A549 (cell line): ENCODE measurements around the gene PUS1. TPM values are rescaled to one million over a fixed set of nuclear protein-coding genes. Genes with fewer than 3 reads are reported as not detected.

Source experiments
- ATAC-seq, 2 experiments: fragments of 200-7000 bp in 1 of 2; fragments of >200 bp in 1 of 2; cut with Nextera tagmentation in 1 of 2; cut with Tn5 transposase in 1 of 2; 3 replicates each; pipeline versions ENCODE4 v1.8.0 to v1.9.1; 2018 to 2020; ENCODE audit warnings: mild to moderate bottlenecking in 1 of 2, moderate library complexity in 1 of 2
- CTCF ChIA-PET: fragments of 300-600 bp; sonication (Branson Sonifier 250); formaldehyde crosslinking; extraction: SDS; loops from one replicate; lab custom pipeline; 2021; ENCODE audit warnings: antibody characterized with exemption, inconsistent platforms; lab: Yijun Ruan, JAX
- POLR2A ChIA-PET: fragments of 350-600 bp; formaldehyde crosslinking; extraction: SDS; loops from one replicate; lab custom pipeline; 2021; ENCODE audit warnings: antibody characterized with exemption, inconsistent platforms; lab: Yijun Ruan, JAX
- DNase-seq, 2 experiments: peaks; one replicate each; pipeline versions ENCODE4 v3.0.0 to v3.0.0-alpha.2; 2011 to 2016; ENCODE audit warnings: low read depth in 1 of 2, low spot score in 1 of 2
- FAIRE-seq: peaks from 2 replicates; lab custom pipeline; 2011; peaks lifted over from hg19 to GRCh38; lab: Jason Lieb, UNC
- H3K27ac ChIP-seq, 2 experiments: fragments of >200 bp; sonication (Bioruptor Twin); formaldehyde crosslinking; 3 replicates each; pipeline ENCODE4 v1.5.1; 2016 to 2017
- H3K4me1 ChIP-seq: fragments of >200 bp; sonication (Bioruptor Twin); formaldehyde crosslinking; 3 replicates; pipeline ENCODE4 v1.6.1; 2016
- H3K4me2 ChIP-seq: fragments of >200 bp; sonication (Bioruptor Twin); formaldehyde crosslinking; 3 replicates; pipeline ENCODE4 v1.6.1; 2016
- H3K4me3 ChIP-seq: fragments of >200 bp; sonication (Bioruptor Twin); formaldehyde crosslinking; 3 replicates; pipeline ENCODE4 v1.5.1; 2016
- H3K9me3 ChIP-seq: fragments of >200 bp; sonication (Bioruptor Twin); formaldehyde crosslinking; 3 replicates; pipeline ENCODE4 v1.6.1; 2016
- BHLHE40 ChIP-seq: IDR thresholded peaks from 2 replicates; pipeline ENCODE4 v1.6.1; 2012; ENCODE audit warnings: low read depth, low read length, inconsistent platforms
- CBX8 ChIP-seq: fragments of 200-600 bp; sonication (generic); IDR thresholded peaks from 2 replicates; pipeline ENCODE4 v1.6.1; 2016
- CEBPB ChIP-seq, 2 experiments: fragments of >200 bp in 1 of 2; sonication (Bioruptor Twin) in 1 of 2; formaldehyde crosslinking in 1 of 2; IDR thresholded peaks; 2 replicates each; pipeline ENCODE4 v1.6.1; 2012 to 2016
- CHD4 ChIP-seq: fragments of 200-600 bp; sonication (generic); IDR thresholded peaks from 2 replicates; pipeline ENCODE4 v1.6.1; 2016; ENCODE audit warnings: antibody characterized with exemption, mild to moderate bottlenecking, borderline replicate concordance
- CTCF ChIP-seq: fragments of >200 bp; sonication (Bioruptor Twin); formaldehyde crosslinking; IDR thresholded peaks from 3 replicates; pipeline ENCODE4 v1.5.1; 2016
- EHMT2 ChIP-seq: fragments of 200-600 bp; sonication (generic); IDR thresholded peaks from 2 replicates; pipeline ENCODE4 v1.6.1; 2016; ENCODE audit warnings: antibody characterized with exemption, low read depth, mild to moderate bottlenecking, moderate library complexity
- ESRRA ChIP-seq: fragments of 150-350 bp; IDR thresholded peaks from 2 replicates; pipeline ENCODE4 v1.6.1; 2014; ENCODE audit warnings: mild to moderate bottlenecking, low read length, borderline replicate concordance
- FOSB ChIP-seq: fragments of 250-450 bp; sonication (Bioruptor Pico); IDR thresholded peaks from 2 replicates; pipeline ENCODE4 v1.5.0; 2020; ENCODE audit warnings: mild to moderate bottlenecking, moderate library complexity
- FOSL2 ChIP-seq, 2 experiments: fragments of 450-650 bp in 1 of 2; fragments of >200 bp in 1 of 2; sonication (Bioruptor Twin) in 1 of 2; formaldehyde crosslinking; IDR thresholded peaks; 2 replicates each; pipeline versions ENCODE4 v1.5.0 to v1.6.1; 2016 to 2020; ENCODE audit warnings: mild to moderate bottlenecking in 1 of 2, moderate library complexity in 1 of 2
- FOXS1 ChIP-seq: fragments of 250-450 bp; sonication (Bioruptor Pico); IDR thresholded peaks from 2 replicates; pipeline ENCODE4 v1.5.0; 2020; ENCODE audit warnings: mild to moderate bottlenecking, moderate library complexity
- GATA3 ChIP-seq: IDR thresholded peaks from 2 replicates; pipeline ENCODE4 v1.6.1; 2012; ENCODE audit warnings: borderline replicate concordance
- HOXA7 ChIP-seq: fragments of 250-450 bp; sonication (Bioruptor Pico); IDR thresholded peaks from 2 replicates; pipeline ENCODE4 v1.5.0; 2020; ENCODE audit warnings: mild to moderate bottlenecking, moderate library complexity
- HOXB5 ChIP-seq: fragments of 250-450 bp; sonication (Bioruptor Pico); IDR thresholded peaks from 2 replicates; pipeline ENCODE4 v1.5.0; 2020; ENCODE audit warnings: mild to moderate bottlenecking, moderate library complexity
- JUN ChIP-seq, 2 experiments: fragments of >200 bp; sonication (Bioruptor Twin); formaldehyde crosslinking; IDR thresholded peaks; 2 replicates in 1 of 2; 3 replicates in 1 of 2; pipeline ENCODE4 v1.6.1; 2016 to 2017
- KDM1A ChIP-seq: fragments of 200-600 bp; sonication (generic); IDR thresholded peaks from 2 replicates; pipeline ENCODE4 v1.6.1; 2016; ENCODE audit warnings: low read depth, mild to moderate bottlenecking
- KDM5A ChIP-seq: fragments of 200-600 bp; sonication (generic); IDR thresholded peaks from 2 replicates; pipeline ENCODE4 v1.6.1; 2016; ENCODE audit warnings: antibody characterized with exemption, mild to moderate bottlenecking
- MAFK ChIP-seq: fragments of 450-650 bp; IDR thresholded peaks from 2 replicates; pipeline ENCODE4 v1.6.1; 2014; ENCODE audit not compliant: partially characterized antibody
- MYC ChIP-seq: IDR thresholded peaks from 2 replicates; pipeline ENCODE4 v1.6.1; 2012; ENCODE audit warnings: mild to moderate bottlenecking, inconsistent platforms, low read length, improper control_type of control experiment, borderline replicate concordance
- NPAS2 ChIP-seq: fragments of 250-450 bp; sonication (Bioruptor Pico); IDR thresholded peaks from 2 replicates; pipeline ENCODE4 v1.8.0; 2022; ENCODE audit warnings: mild to moderate bottlenecking, moderate library complexity, borderline replicate concordance
- NR3C1 ChIP-seq: fragments of >200 bp; sonication (Bioruptor Twin); formaldehyde crosslinking; IDR thresholded peaks from 3 replicates; pipeline ENCODE4 v1.6.1; 2017
- PHF8 ChIP-seq: fragments of 200-600 bp; sonication (generic); IDR thresholded peaks from 2 replicates; pipeline ENCODE4 v1.6.1; 2016; ENCODE audit warnings: low read depth, mild to moderate bottlenecking, antibody characterized with exemption, moderate library complexity, borderline replicate concordance
- POLR2A ChIP-seq: IDR thresholded peaks from 2 replicates; pipeline ENCODE4 v1.6.1; 2012; ENCODE audit warnings: mild to moderate bottlenecking, low read length
- POLR2AphosphoS2 ChIP-seq: conservative IDR thresholded peaks from 2 replicates; pipeline ENCODE4 v1.6.1; 2012; ENCODE audit warnings: low read length, improper control_type of control experiment, inconsistent platforms
- RARB ChIP-seq: fragments of 250-450 bp; sonication (Bioruptor Pico); IDR thresholded peaks from 2 replicates; pipeline ENCODE4 v1.8.0; 2021; ENCODE audit warnings: mild to moderate bottlenecking, moderate library complexity
- RCOR1 ChIP-seq: fragments of 150-350 bp; IDR thresholded peaks from 2 replicates; pipeline ENCODE4 v1.6.1; 2014; ENCODE audit warnings: antibody characterized with exemption, low read length, low read depth
- RNF2 ChIP-seq: fragments of 200-600 bp; sonication (generic); IDR thresholded peaks from 2 replicates; pipeline ENCODE4 v1.6.1; 2016; ENCODE audit warnings: low read depth, mild to moderate bottlenecking, antibody characterized with exemption, moderate library complexity, borderline replicate concordance
- SMC3 ChIP-seq: fragments of >200 bp; sonication (Bioruptor Twin); formaldehyde crosslinking; IDR thresholded peaks from 3 replicates; pipeline ENCODE4 v1.6.1; 2018; ENCODE audit warnings: inconsistent platforms
- SREBF2 ChIP-seq: fragments of 450-650 bp; IDR thresholded peaks from 2 replicates; pipeline ENCODE4 v1.6.1; 2014; ENCODE audit warnings: mild to moderate bottlenecking, moderate library complexity
- ZC3H11A ChIP-seq: fragments of 450-650 bp; IDR thresholded peaks from 2 replicates; pipeline ENCODE4 v1.6.1; 2014; ENCODE audit warnings: antibody characterized with exemption, mild to moderate bottlenecking
- ZFP36 ChIP-seq: fragments of 450-650 bp; IDR thresholded peaks from 2 replicates; pipeline ENCODE4 v1.6.1; 2014; ENCODE audit warnings: borderline replicate concordance; ENCODE audit not compliant: partially characterized antibody
- ZSCAN20 ChIP-seq: fragments of 250-450 bp; sonication (Bioruptor Pico); IDR thresholded peaks from 2 replicates; pipeline ENCODE4 v1.8.0; 2022; ENCODE audit warnings: mild to moderate bottlenecking, moderate library complexity
- WGBS: methylation state at CpG from one replicate; pipeline ENCODE4 v1.1.6; 2017; ENCODE audit errors: missing lambda C conversion rate; 5-methylcytosine and 5-hydroxymethylcytosine counted together
- polyA plus RNA-seq, 4 experiments: library from polyadenylated mRNA; depleted of rRNA in 3 of 4; stranded (reverse); fragments of >200 nt; fragmentation: RNase III in 1 of 4; extraction: RNeasy Plus Mini Kit Qiagen cat#74134 plus additional on column Dnase treatment in 1 of 4; gene quantifications; 2 replicates in 3 of 4; 3 replicates in 1 of 4; pipeline ENCODE4 v1.2.3, GENCODE V29; 2011 to 2017
- TF ChIP-seq, protein P1 (sequence below): fragments of 250-450 bp; sonication (Bioruptor Pico); IDR thresholded peaks from 2 replicates; pipeline ENCODE4 v1.5.0; 2021; ENCODE audit warnings: mild to moderate bottlenecking, moderate library complexity, borderline replicate concordance
- TF ChIP-seq, protein P2 (sequence below): fragments of >200 bp; sonication (Bioruptor Twin); formaldehyde crosslinking; IDR thresholded peaks from 2 replicates; pipeline ENCODE4 v1.6.1; 2016
- TF ChIP-seq, protein P3 (sequence below): IDR thresholded peaks from 2 replicates; pipeline ENCODE4 v1.6.1; 2012
- TF ChIP-seq, protein P4 (sequence below): fragments of 250-450 bp; sonication (Bioruptor Pico); IDR thresholded peaks from 2 replicates; pipeline ENCODE4 v1.5.0; 2020; ENCODE audit warnings: low read depth, mild to moderate bottlenecking, moderate library complexity
- TF ChIP-seq, protein P5 (sequence below): fragments of 150-350 bp; IDR thresholded peaks from 2 replicates; pipeline ENCODE4 v1.6.1; 2014; ENCODE audit warnings: low read depth, mild to moderate bottlenecking, low read length

The PUS1 gene
- polyA plus RNA-seq, 2 of the 4 experiments (the other 2 are of a cell fraction): 51.1 to 62.8 TPM

GRCh38 chr12:131912518-131913274 lies 16.4 kb upstream of the PUS1 start:
- H3K4me2 ChIP-seq: peak overlapping the region; percentile 61
- FAIRE-seq: no peak
- CTCF ChIA-PET: interaction anchor here (1.0 to 3.7 kb wide), 6 partner anchors 8 to 74 kb away, joined by 3 to 24 read pairs (median 3); no protein-coding TSS in a partner anchor
- TF ChIP-seq, protein P1, sequence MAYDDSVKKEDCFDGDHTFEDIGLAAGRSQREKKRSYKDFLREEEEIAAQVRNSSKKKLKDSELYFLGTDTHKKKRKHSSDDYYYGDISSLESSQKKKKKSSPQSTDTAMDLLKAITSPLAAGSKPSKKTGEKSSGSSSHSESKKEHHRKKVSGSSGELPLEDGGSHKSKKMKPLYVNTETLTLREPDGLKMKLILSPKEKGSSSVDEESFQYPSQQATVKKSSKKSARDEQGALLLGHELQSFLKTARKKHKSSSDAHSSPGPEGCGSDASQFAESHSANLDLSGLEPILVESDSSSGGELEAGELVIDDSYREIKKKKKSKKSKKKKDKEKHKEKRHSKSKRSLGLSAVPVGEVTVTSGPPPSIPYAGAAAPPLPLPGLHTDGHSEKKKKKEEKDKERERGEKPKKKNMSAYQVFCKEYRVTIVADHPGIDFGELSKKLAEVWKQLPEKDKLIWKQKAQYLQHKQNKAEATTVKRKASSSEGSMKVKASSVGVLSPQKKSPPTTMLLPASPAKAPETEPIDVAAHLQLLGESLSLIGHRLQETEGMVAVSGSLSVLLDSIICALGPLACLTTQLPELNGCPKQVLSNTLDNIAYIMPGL: no peak
- TF ChIP-seq GATA3: peak; percentile 51; the same call in 1 of the 2 replicates
- TF ChIP-seq, protein P2, sequence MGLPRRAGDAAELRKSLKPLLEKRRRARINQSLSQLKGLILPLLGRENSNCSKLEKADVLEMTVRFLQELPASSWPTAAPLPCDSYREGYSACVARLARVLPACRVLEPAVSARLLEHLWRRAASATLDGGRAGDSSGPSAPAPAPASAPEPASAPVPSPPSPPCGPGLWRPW: no peak
- TF ChIP-seq, protein P3, sequence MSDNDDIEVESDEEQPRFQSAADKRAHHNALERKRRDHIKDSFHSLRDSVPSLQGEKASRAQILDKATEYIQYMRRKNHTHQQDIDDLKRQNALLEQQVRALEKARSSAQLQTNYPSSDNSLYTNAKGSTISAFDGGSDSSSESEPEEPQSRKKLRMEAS: 0 out of 2 replicates have a peak, but pooled peaks have one; percentile 67
- no peak for TF ChIP-seq BHLHE40
- no peak for TF ChIP-seq POLR2A
- TF ChIP-seq, protein P4, sequence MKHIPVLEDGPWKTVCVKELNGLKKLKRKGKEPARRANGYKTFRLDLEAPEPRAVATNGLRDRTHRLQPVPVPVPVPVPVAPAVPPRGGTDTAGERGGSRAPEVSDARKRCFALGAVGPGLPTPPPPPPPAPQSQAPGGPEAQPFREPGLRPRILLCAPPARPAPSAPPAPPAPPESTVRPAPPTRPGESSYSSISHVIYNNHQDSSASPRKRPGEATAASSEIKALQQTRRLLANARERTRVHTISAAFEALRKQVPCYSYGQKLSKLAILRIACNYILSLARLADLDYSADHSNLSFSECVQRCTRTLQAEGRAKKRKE: no peak
- TF ChIP-seq NR3C1: no peak
- no peak for TF ChIP-seq FOSB
- no peak for TF ChIP-seq FOXS1 (CRISPR knock-in tag)
- no peak for TF ChIP-seq ESRRA
- TF ChIP-seq FOSL2 (IDR thresholded peaks at IDR 0.05): no peak
- TF ChIP-seq FOSL2 (CRISPR knock-in tag; IDR thresholded peaks at IDR 0.05): peak; percentile 82
- no peak for TF ChIP-seq RARB (CRISPR knock-in tag)
- no peak for TF ChIP-seq HOXB5
- no peak for TF ChIP-seq RNF2
- TF ChIP-seq ZSCAN20: no peak
- TF ChIP-seq RCOR1: no peak
- no peak for TF ChIP-seq EHMT2
- TF ChIP-seq NPAS2 (CRISPR knock-in tag): no peak
- no peak for TF ChIP-seq KDM1A
- TF ChIP-seq MYC: 0 out of 2 replicates have a peak, but pooled peaks have one; percentile 13
- TF ChIP-seq POLR2AphosphoS2: 0 out of 2 replicates have a peak, but pooled peaks have one; percentile 50
- no peak for TF ChIP-seq SREBF2
- TF ChIP-seq, protein P5, sequence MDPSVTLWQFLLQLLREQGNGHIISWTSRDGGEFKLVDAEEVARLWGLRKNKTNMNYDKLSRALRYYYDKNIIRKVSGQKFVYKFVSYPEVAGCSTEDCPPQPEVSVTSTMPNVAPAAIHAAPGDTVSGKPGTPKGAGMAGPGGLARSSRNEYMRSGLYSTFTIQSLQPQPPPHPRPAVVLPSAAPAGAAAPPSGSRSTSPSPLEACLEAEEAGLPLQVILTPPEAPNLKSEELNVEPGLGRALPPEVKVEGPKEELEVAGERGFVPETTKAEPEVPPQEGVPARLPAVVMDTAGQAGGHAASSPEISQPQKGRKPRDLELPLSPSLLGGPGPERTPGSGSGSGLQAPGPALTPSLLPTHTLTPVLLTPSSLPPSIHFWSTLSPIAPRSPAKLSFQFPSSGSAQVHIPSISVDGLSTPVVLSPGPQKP: no peak
- TF ChIP-seq JUN (IDR thresholded peaks at IDR 0.05): no peak
- no peak for TF ChIP-seq CEBPB (IDR thresholded peaks at IDR 0.05)
- no peak for TF ChIP-seq ZFP36
- TF ChIP-seq PHF8: no peak
- TF ChIP-seq CHD4: no peak
- TF ChIP-seq KDM5A: no peak
- TF ChIP-seq SMC3: no peak
- no peak for TF ChIP-seq ZC3H11A
- TF ChIP-seq CTCF: no peak
- no peak for TF ChIP-seq CBX8
- no peak for TF ChIP-seq MAFK
- TF ChIP-seq HOXA7 (CRISPR knock-in tag): no peak

More at GRCh38 chr12:131912518-131913274, 16.4 kb upstream of the PUS1 start:
- Histone ChIP-seq H3K27ac (peak overlapping the region; percentile 76 to 88), H3K4me1 (peaks cover 44% of the 10 kb centered on the region), H3K4me3 (no peak overlapping the region), H3K9me3 (no peaks in the 10 kb centered on the region)
- ATAC-seq (peak; percentile 30 to 51; a peak in 5 of 6 replicates), DNase-seq (peak; percentile 82 to 90)
- POLR2A ChIA-PET: interaction anchor here (0.5 kb wide), 1 partner anchor 44 kb away, joined by 8 read pairs; no protein-coding TSS in a partner anchor
- 47% methylated on average over 13 of the region's 20 CpGs for WGBS
